Upper lobe of right lung (tissue), 1 donor: ENCODE measurements around the gene DUSP2. TPM values are rescaled to one million over a fixed set of nuclear protein-coding genes. Genes with fewer than 3 reads are reported as not detected.
"Not testable (repeated sequence)": the region's sequence is repeated elsewhere in the genome, so short reads cannot be mapped to it uniquely, and the experiment has no call there.

ENCODE experiments used
- ATAC-seq: fragments of 200-7000 bp; cut with Tn5 transposase; one replicate; pipeline ENCODE4 v1.9.1; 2020; ENCODE audit warnings: mild to moderate bottlenecking, moderate library complexity
- DNase-seq: peaks from one replicate; pipeline ENCODE4 v3.0.0-alpha.2; 2020
- H3K27ac ChIP-seq: fragments of 200-600 bp; one replicate; pipeline ENCODE4 v1.8.0; 2022
- H3K27me3 ChIP-seq: fragments of 200-600 bp; one replicate; pipeline ENCODE4 v1.8.0; 2022; ENCODE audit warnings: mild to moderate bottlenecking
- H3K36me3 ChIP-seq: fragments of 200-600 bp; one replicate; pipeline ENCODE4 v1.8.0; 2022
- H3K4me1 ChIP-seq: fragments of 200-600 bp; one replicate; pipeline ENCODE4 v1.8.0; 2022
- H3K4me3 ChIP-seq: fragments of 200-600 bp; one replicate; pipeline ENCODE4 v1.8.0; 2022; ENCODE audit warnings: mild to moderate bottlenecking
- H3K9me3 ChIP-seq: fragments of 200-600 bp; one replicate; pipeline ENCODE4 v1.8.0; 2022
- CTCF ChIP-seq: fragments of 200-600 bp; IDR thresholded peaks from one replicate; pipeline ENCODE4 v1.8.0; 2022; ENCODE audit warnings: antibody characterized with exemption
- intact Hi-C: fragments of 100-400 bp; cut with DNase I; formaldehyde crosslinking; loops from one replicate; pipeline ENCODE4 v1.11.0; 2022
- total RNA-seq: library from RNA; stranded (reverse); fragmentation: NEBNext Ultra II Directional; extraction: Animal tissue kit (Norgen Biotek cat#: 25700); gene quantifications from one replicate; pipeline ENCODE4 v1.2.1, GENCODE V29; 2021
- donor health status: DM: no; HTN: yes; CAD: no; lungs with severe emphysema.

Gene DUSP2
- total RNA-seq, 1 donor from 2014 or later = 4.4 TPM

DNA sequence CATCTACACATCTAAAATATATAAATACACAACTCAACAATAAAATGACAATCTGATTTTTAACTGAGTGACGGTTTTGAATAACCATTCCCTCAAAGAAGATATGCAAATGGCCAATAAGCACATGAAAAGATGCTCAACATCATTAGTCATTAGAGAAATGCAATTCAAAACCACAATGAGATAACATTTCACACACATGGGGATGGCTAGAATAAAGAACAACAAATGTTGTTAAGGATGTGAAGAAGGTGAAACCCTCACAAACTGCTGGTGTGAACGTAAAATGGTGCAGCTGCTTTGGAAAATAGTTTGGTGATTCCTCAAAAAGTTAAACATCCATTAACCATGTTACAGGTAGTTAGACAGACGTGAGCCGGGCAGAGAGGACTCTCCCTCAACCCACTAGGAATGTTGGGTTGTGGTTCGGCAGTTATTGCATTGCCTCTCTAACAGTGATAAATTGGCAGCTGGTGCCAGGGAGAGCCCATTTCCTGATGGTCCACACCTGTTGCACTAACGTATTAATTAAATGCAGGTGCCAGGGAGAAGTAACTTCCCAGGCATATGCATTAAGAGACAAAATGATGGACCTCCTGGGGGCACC is 22.3 kb upstream of the DUSP2 start:
- DNase-seq (no peak), ATAC-seq (no peak)
- H3K4me3 ChIP-seq = no peak overlapping the region
- H3K4me1 ChIP-seq = no peaks in the 10 kb centered on the region
- H3K9me3 ChIP-seq = no peaks in the 10 kb centered on the region
- no peak overlapping the region for H3K27ac ChIP-seq
- TF ChIP-seq CTCF = no peak
- intact Hi-C loops = no loop called here
- H3K36me3 ChIP-seq = no peaks in the 10 kb centered on the region
- H3K27me3 ChIP-seq = no peaks in the 10 kb centered on the region

- no peak for TF ChIP-seq CTCF
- no peaks in the 10 kb centered on the region for H3K4me1 ChIP-seq
- DNase-seq = no peak
- intact Hi-C loops = no loop called here
- no peaks in the 10 kb centered on the region for H3K36me3 ChIP-seq
- H3K27ac ChIP-seq = peak overlapping the region; percentile 42
- no peak overlapping the region for H3K4me3 ChIP-seq
- H3K9me3 ChIP-seq = no peaks in the 10 kb centered on the region
- no peaks in the 10 kb centered on the region for H3K27me3 ChIP-seq
- ATAC-seq = peak; percentile 56
These were observed 19.4 kb upstream of the DUSP2 start for GRCh38 chr2:96164459-96165184.

DNA sequence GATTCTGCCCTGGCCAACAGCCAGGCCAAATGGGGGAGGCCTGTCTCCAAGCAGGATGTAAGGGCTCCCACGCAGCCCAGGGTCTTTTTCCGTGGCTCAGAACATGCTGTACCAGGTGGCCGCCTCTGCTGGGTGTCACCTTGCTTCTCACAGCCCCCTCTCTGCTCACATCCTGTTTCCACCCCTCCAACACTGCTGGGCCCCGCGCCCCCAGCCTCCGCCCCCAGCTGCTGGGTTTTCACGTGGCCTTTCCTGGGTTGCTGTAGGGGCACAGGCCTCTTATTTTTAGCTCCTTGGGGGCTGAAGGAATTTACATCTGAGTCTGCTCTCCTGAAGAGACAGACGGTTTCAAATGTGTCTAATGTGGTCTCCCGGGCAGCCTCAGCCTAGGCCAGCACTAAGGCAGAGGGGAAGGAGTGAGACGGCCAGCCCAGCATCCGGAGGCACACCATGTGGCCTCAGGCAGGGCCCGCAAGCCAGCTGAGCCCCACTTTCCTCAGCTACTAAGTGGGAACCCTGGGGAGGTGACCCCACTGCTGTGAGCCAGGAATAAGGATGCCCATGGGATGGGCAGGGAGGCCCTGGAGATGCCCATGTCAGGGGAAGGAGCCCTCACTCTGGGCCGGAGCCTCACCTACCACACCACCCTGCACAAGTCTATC is 18.7 kb upstream of the DUSP2 start:
- Histone ChIP-seq H3K36me3 (no peaks in the 10 kb centered on the region), H3K27me3 (no peaks in the 10 kb centered on the region), H3K9me3 (no peaks in the 10 kb centered on the region), H3K4me3 (no peak overlapping the region), H3K4me1 (no peaks in the 10 kb centered on the region), H3K27ac (peak overlapping the region; percentile 42)
- intact Hi-C loops = no loop called here
- no peak for DNase-seq
- no peak for TF ChIP-seq CTCF
- ATAC-seq = peak; percentile 62

- no peaks in the 10 kb centered on the region for H3K27me3 ChIP-seq
- H3K36me3 ChIP-seq = no peaks in the 10 kb centered on the region
- H3K27ac ChIP-seq = no peak overlapping the region
- intact Hi-C loops = no loop called here
- DNase-seq (no peak), ATAC-seq (peak; percentile 11)
- no peak overlapping the region for H3K4me3 ChIP-seq
- H3K4me1 ChIP-seq = no peaks in the 10 kb centered on the region
- no peak for TF ChIP-seq CTCF
- no peaks in the 10 kb centered on the region for H3K9me3 ChIP-seq
These were observed 18.2 kb upstream of the DUSP2 start for GRCh38 chr2:96163415-96163767.

- Histone ChIP-seq H3K27me3 (no peaks in the 10 kb centered on the region), H3K9me3 (no peaks in the 10 kb centered on the region), H3K36me3 (no peaks in the 10 kb centered on the region), H3K4me3 (no peak overlapping the region), H3K27ac (no peak overlapping the region), H3K4me1 (no peaks in the 10 kb centered on the region)
- DNase-seq (no peak), ATAC-seq (no peak)
- intact Hi-C loops = no loop called here
- TF ChIP-seq CTCF = no peak
These were observed 16.7 kb upstream of the DUSP2 start for GRCh38 chr2:96161898-96162297.

- H3K9me3 ChIP-seq, H3K4me1 ChIP-seq, H3K4me3 ChIP-seq, H3K27me3 ChIP-seq, ATAC-seq, H3K36me3 ChIP-seq, intact Hi-C loops, H3K27ac ChIP-seq: not testable (repeated sequence)
- peak; percentile 11 for DNase-seq
These were observed 15.1 kb upstream of the DUSP2 start for GRCh38 chr2:96160366-96160765.
